ENCODE data around the gene OR1N1. TPM values are rescaled to one million over a fixed set of nuclear protein-coding genes. Genes with fewer than 3 reads are reported as not detected.
A peak's percentile ranks its signal among the peaks of the same experiment; 100 is the strongest.

The OR1N1 gene
- polyA plus RNA-seq, 1 donor (not counting 4 experiments of a cell fraction or from before 2014, with no cell fraction given), result not detected

GRCh38 chr9:122551371-122551770 is 24.3 kb upstream of the OR1N1 start:
- FAIRE-seq (no peak), DNase-seq (ENCODE audit: low read depth, low spot score) (no peak)
- Histone ChIP-seq H3K36me3 (ENCODE audit: control insufficient read depth in 2 of 2, extremely low read depth in 1 of 2, insufficient read depth in 2 of 2, low read length in 2 of 2) (no peaks in the 10 kb centered on the region), H2AFZ (ENCODE audit: control insufficient read depth, low read length) (no peak overlapping the region), H4K20me1 (ENCODE audit: control insufficient read depth, extremely low read depth, insufficient read depth, low read length) (no peaks in the 10 kb centered on the region), H3K9me3 (ENCODE audit: control insufficient read depth, low read depth, low read length) (no peaks in the 10 kb centered on the region), H3K79me2 (ENCODE audit: control insufficient read depth, insufficient read depth, low read length) (no peaks in the 10 kb centered on the region), H3K27ac (ENCODE audit: control insufficient read depth, insufficient read depth, low read length) (no peak overlapping the region), H3K9ac (ENCODE audit: control insufficient read depth, extremely low read depth, insufficient read depth, low read length) (no peak overlapping the region), H3K4me1 (ENCODE audit: control insufficient read depth, extremely low read depth, insufficient read depth, low read length) (no peaks in the 10 kb centered on the region), H3K27me3 (ENCODE audit: control insufficient read depth, extremely low read depth, insufficient read depth, low read length) (no peaks in the 10 kb centered on the region), H3K4me3 (ENCODE audit: control insufficient read depth in 2 of 3, extremely low read depth in 1 of 3, insufficient read depth in 2 of 3, low read depth in 1 of 3, low read length in 3 of 3) (no peak overlapping the region), H3K4me2 (ENCODE audit: control insufficient read depth, extremely low read depth, insufficient read depth, low read depth, low read length) (no peak overlapping the region), H3K9me1 (ENCODE audit: control insufficient read depth, extremely low read depth, insufficient read depth, low read length) (no peaks in the 10 kb centered on the region)
- dilution Hi-C loops (cut with MboI; ENCODE audit: extremely low pct_ligation_motif_present, low sequenced_read_pairs), result no loop called here
- TF ChIP-seq CTCF (optimal IDR thresholded peaks at IDR 0.05 in 1 of 3, IDR thresholded peaks at IDR 0.05 in 1 of 3, conservative IDR thresholded peaks at IDR 0.05 in 1 of 3; ENCODE audit: extremely low read depth in 1 of 3, insufficient read depth in 2 of 3, low read length in 3 of 3) (peak in 1 of 3 experiments; percentile 15), EZH2 (IDR thresholded peaks at IDR 0.05; ENCODE audit: low read length) (no peak)

- H2AFZ ChIP-seq (ENCODE audit: control insufficient read depth, low read length), result no peak overlapping the region
- no peaks in the 10 kb centered on the region for H3K27me3 ChIP-seq (ENCODE audit: control insufficient read depth, extremely low read depth, insufficient read depth, low read length)
- H3K9me1 ChIP-seq (ENCODE audit: control insufficient read depth, extremely low read depth, insufficient read depth, low read length), result no peaks in the 10 kb centered on the region
- no peak for FAIRE-seq
- H3K4me1 ChIP-seq (ENCODE audit: control insufficient read depth, extremely low read depth, insufficient read depth, low read length), result no peaks in the 10 kb centered on the region
- TF ChIP-seq CTCF (optimal IDR thresholded peaks at IDR 0.05 in 1 of 3, IDR thresholded peaks at IDR 0.05 in 1 of 3, conservative IDR thresholded peaks at IDR 0.05 in 1 of 3; ENCODE audit: extremely low read depth in 1 of 3, insufficient read depth in 2 of 3, low read length in 3 of 3), result no peak
- TF ChIP-seq EZH2 (IDR thresholded peaks at IDR 0.05; ENCODE audit: low read length), result no peak
- H4K20me1 ChIP-seq (ENCODE audit: control insufficient read depth, extremely low read depth, insufficient read depth, low read length), result no peaks in the 10 kb centered on the region
- H3K79me2 ChIP-seq (ENCODE audit: control insufficient read depth, insufficient read depth, low read length), result no peaks in the 10 kb centered on the region
- H3K9me3 ChIP-seq (ENCODE audit: control insufficient read depth, low read depth, low read length), result no peaks in the 10 kb centered on the region
- no peak overlapping the region for H3K27ac ChIP-seq (ENCODE audit: control insufficient read depth, insufficient read depth, low read length)
- dilution Hi-C loops (cut with MboI; ENCODE audit: extremely low pct_ligation_motif_present, low sequenced_read_pairs), result no loop called here
- no peak overlapping the region for H3K4me3 ChIP-seq (ENCODE audit: control insufficient read depth in 2 of 3, extremely low read depth in 1 of 3, insufficient read depth in 2 of 3, low read depth in 1 of 3, low read length in 3 of 3)
- DNase-seq (ENCODE audit: low read depth, low spot score), result no peak
- no peaks in the 10 kb centered on the region for H3K36me3 ChIP-seq (ENCODE audit: control insufficient read depth in 2 of 2, extremely low read depth in 1 of 2, insufficient read depth in 2 of 2, low read length in 2 of 2)
- H3K9ac ChIP-seq (ENCODE audit: control insufficient read depth, extremely low read depth, insufficient read depth, low read length), result no peak overlapping the region
- no peak overlapping the region for H3K4me2 ChIP-seq (ENCODE audit: control insufficient read depth, extremely low read depth, insufficient read depth, low read depth, low read length)
Measured at GRCh38 chr9:122546196-122546595, 19.1 kb upstream of the OR1N1 start.
